Stimulated activated naive CD4-positive, alpha-beta T cell (primary cell): ENCODE data around the gene NSUN6.
"Not testable (repeated sequence)": the region's sequence is repeated elsewhere in the genome, so short reads cannot be mapped to it uniquely, and the experiment has no call there.

Experiments used
- DNase-seq, 6 experiments: peaks; one replicate each; lab custom pipeline; 2025; lab: John Stamatoyannopoulos, UW

Gene NSUN6

GRCh38 chr10:18607503-18608378 lies 43.6 kb downstream of the NSUN6 start:
- DNase-seq = no peak

GRCh38 chr10:18606051-18606695 lies 45.2 kb downstream of the NSUN6 start:
- no peak for DNase-seq

GRCh38 chr10:18601321-18601720 lies 50.1 kb downstream of the NSUN6 start:
- DNase-seq = no peak

GRCh38 chr10:18599392-18599791 lies 52.0 kb downstream of the NSUN6 start:
- DNase-seq = no peak

DNA sequence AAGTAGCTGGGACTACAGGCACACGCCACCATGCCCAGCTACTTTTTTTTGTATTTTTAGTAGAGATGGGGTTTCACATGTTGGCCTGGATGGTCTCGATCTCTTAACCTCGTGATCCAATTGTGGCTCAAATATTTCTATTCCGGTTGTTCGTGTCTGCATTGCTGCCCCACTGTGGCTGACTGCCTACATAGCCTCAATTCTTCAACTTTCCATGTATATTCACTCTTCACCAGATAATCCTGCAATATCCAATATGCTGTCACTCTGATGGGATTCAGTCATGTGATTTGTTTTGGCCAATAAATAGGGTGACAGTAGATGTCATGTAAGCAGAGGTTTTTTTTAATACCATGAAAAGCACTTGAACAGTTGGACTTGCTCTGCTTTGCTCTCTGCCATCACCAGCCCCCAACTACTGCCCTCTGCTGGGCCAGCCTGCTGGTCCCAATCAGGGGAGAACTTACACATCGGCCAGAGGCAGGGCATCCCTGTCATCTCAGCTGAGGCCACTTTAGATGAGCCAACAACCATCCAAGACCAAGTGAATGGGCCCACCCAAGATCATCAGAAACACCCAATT lies 56.7 kb downstream of the NSUN6 start:
- no peak for DNase-seq

GRCh38 chr10:18591141-18591540 lies 60.2 kb downstream of the NSUN6 start:
- not testable (repeated sequence) for DNase-seq

- DNase-seq = not testable (repeated sequence)
These were observed 64.8 kb downstream of the NSUN6 start for GRCh38 chr10:18586637-18587036.

- DNase-seq = peak in 1 of 6 experiments; percentile 2
These were observed 67.7 kb downstream of the NSUN6 start for GRCh38 chr10:18583575-18584270.

- DNase-seq = no peak
These were observed 68.6 kb downstream of the NSUN6 start for GRCh38 chr10:18582803-18583202.

- DNase-seq = no peak
These were observed 73.3 kb downstream of the NSUN6 start for GRCh38 chr10:18577823-18578685.

DNA sequence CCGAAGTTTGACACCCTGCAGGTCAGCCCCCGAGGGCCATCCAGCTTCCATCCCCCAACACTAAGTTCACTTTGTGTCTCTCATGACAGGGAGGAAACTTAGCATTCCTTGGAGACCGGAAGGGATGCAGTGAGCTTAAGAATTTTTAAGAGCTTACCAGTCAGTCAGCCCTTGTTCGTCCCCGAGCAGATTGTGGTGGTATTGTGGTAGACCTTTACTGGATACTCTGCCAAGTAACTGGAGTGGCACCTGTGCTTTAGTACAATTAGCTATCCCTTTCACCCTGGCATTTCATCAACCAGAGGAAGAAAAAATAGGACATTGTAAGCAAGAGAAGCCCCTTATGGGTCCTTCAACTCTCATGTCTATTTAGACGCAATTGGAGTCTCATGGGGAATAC lies 74.8 kb downstream of the NSUN6 start:
- DNase-seq = no peak

- no peak for DNase-seq
These were observed 78.3 kb downstream of the NSUN6 start for GRCh38 chr10:18572959-18573561.

GRCh38 chr10:18571780-18572179 lies 79.6 kb downstream of the NSUN6 start:
- no peak for DNase-seq

DNA sequence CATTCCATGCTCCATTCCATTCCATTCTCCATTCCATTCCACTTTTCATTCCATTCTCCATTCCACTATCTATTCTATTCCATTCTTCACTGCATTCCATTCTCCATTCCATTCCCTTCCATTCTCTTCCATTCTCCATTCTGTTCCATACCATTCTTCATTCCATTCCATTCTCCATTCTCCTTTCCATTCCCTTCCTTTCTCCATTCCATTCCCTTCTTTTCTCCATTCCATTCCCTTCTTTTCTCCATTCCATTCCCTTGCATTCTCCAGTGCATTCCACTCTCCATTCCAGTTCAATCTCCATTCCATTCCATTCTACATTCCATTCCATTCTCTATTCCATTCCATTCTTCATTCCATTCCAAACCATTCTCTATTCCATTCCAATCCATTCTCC lies 80.3 kb downstream of the NSUN6 start:
- no peak for DNase-seq

DNA sequence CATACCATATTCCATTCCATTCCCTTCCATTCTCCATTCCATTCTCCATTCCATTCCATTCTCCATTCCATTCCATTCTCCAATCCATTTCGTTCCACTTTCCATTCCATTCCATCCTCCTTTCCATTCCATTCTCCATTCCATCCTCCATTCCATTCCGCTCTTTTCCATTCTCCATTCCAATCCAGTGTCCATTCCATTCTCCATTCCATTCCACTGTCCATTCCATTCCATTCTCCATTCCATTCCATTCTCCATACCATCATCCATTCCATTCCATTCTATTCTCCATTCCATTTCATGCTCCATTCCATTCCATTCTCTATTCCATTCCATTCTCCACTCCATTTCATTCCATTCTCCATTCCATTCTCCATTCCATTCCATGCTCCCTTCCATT lies 81.0 kb downstream of the NSUN6 start:
- DNase-seq = not testable (repeated sequence)

- no peak for DNase-seq
These were observed 84.0 kb downstream of the NSUN6 start for GRCh38 chr10:18567343-18567856.

DNA sequence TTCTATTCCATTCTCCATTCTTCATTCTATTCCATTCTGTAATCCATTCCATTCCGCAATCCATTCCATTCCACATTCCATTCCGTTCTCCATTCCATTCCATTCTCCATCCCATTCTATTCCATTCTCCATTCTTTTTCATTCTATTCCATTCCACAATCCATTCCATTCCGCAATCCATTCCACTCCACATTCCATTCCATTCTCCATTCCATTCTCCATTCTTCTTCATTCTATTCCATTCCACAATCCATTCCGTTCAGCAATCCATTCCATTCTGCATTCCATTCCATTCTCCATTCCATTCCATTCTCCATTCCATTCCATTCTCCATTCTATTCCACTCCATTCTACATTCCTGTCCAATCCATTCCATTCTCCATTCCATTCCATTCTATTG lies 85.2 kb downstream of the NSUN6 start:
- no peak for DNase-seq

GRCh38 chr10:18565006-18565405 lies 86.4 kb downstream of the NSUN6 start:
- DNase-seq = no peak

DNA sequence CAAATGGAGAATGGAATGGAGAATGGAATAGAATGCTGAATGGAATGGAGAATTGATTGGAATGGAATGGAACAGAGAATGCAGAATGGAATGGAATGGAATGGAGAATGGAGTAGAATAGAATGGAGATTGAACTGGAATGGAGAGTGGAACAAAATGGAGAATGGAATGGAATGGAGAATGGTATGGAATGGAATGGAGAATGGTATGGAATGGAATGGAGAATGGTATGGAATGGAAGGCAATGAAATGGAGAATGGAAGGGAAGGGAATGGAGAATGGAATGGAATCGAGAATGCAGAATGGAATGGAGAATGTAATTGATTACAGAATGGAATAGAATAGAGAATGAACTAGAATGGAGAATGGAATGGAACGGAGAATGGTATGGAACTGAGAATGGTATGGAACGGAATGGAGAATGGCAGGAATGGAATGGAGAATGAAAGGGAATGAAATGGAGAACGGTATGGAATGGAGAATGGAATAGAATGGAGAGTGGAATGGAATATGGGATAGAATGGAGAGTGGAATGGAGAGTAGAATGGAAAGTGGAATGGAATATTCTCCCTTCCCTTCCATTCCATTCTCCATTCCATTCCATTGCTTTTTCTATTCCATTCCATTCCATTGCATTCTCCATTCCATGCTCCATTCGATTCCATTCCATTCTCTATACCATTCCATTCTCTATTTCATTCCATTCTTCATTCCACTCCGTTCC lies 88.2 kb downstream of the NSUN6 start:
- no peak for DNase-seq
